ENCODE measurements around the gene PRAC1.

PRAC1 gene

DNA sequence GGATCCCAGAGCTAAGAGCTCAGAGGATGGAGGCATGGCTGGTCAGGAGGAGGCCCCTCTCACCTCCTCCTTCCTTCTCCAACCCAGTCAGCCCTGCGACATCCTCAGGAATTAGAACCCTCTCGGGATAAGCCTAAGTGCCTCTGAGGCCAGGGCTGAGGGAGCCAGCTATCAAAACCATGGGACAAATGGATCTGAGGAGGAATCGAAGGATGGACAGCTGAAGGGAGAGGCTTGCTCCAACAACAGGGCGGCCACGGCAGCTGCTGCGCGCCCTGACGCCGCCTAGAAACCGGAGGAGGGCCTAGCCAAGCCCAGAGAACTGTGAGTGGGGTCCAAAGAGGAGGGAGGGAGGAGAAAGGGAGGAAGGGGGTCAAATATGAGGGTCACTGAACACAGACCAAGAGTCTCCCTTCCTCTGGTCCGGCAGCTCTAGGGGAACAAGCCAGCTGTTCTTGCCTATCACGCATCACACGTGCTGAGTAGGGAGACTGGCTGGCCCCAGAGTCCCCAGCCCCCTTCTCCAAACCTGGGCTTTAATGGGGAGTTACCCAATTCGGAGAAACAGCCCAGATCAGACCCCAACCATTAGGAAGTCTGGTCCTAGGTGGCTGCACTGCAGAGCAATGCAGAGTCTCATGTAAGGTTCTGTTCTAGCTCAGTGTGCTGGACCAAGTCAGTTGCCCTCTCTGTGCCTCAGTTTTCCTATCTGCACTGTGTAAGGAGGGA lies 12.2 kb upstream of the PRAC1 start:
- TF ChIP-seq, protein P1, sequence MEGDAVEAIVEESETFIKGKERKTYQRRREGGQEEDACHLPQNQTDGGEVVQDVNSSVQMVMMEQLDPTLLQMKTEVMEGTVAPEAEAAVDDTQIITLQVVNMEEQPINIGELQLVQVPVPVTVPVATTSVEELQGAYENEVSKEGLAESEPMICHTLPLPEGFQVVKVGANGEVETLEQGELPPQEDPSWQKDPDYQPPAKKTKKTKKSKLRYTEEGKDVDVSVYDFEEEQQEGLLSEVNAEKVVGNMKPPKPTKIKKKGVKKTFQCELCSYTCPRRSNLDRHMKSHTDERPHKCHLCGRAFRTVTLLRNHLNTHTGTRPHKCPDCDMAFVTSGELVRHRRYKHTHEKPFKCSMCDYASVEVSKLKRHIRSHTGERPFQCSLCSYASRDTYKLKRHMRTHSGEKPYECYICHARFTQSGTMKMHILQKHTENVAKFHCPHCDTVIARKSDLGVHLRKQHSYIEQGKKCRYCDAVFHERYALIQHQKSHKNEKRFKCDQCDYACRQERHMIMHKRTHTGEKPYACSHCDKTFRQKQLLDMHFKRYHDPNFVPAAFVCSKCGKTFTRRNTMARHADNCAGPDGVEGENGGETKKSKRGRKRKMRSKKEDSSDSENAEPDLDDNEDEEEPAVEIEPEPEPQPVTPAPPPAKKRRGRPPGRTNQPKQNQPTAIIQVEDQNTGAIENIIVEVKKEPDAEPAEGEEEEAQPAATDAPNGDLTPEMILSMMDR (conservative IDR thresholded peaks at IDR 0.05) = no peak
- peak overlapping the region; percentile 100 for H3K27ac ChIP-seq

DNA sequence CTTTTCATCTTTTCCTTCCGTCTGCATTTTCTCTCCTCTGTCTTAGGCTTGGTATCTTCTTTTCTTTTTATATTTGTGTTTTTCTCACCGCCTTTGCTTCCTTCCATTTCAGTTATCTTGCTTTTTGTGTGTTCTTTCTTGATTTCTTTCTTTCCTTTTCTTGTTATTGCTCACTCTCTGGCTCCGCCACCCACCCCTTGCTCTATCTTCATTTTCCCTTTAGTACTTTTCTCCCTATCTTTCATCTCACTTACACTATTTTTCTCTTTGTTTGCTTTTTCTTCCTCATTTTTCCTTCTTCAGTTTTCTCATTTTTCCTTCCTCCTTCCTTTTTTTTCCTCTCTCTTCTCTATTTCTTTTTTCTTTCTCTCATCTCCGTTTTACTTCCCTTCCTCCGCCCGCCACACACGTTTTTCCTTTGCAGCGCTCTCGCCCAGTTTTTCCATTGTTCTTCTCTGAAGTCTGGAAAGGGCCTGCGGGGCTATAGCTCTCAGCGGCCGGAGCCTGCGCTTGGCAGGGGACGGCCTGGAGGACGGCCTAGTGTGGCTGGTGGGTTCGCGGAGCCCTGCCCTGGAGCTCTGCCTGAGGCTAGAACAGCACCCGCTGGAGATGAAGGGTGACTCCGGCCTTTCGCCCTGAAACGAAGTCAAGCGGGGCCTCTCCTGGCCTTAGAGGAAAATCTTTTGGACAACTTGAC lies 11.5 kb upstream of the PRAC1 start:
- TF ChIP-seq, protein P1 (conservative IDR thresholded peaks at IDR 0.05) = no peak
- H3K27ac ChIP-seq = peak overlapping the region; percentile 100

DNA sequence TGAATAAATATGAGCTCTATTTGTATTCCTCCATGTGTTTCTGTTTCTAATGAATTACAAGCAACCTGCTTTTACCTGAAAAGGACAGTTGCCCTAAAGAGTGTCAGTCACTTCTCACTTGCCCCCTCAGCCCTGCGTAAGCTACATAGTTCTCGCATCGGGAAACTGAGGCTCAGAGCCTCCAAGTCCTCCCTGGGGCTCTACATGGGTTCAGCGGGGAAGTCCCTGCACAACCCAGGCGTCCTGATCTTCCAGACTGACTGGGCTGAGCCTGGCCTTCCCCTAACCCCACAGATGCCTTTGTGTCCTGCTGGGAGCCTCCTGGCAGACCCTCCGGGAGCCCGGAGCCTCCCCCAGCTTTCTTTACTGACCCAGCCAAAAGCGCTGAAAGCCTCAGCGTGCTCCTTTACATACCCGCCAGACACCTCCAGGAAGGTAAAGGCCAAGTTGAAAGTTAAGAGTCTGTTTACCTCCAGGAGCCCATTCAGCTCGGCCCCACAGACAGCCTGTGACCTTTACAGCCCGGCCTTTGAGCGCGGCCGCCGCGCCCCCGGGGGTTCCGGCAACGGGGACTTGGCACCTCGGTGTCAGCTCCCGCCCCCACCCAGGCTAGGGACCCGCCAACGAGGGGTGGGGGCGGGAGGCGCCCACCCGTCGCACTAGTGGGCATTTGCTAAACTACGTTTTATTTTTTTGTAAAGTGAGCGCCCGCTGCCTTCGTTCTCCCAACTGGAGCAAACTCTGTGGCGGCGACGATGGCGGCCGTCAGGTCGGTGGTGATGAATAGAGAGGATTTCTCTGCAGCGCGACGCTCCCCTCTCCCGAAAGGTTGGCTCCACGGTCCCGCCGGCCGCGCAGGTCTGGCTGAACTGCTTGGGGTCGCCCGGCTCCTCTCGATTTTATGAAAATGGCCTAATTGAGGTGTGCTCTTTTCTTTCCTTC lies 10.6 kb upstream of the PRAC1 start:
- TF ChIP-seq, protein P1 (conservative IDR thresholded peaks at IDR 0.05) = no peak
- peak overlapping the region; percentile 100 for H3K27ac ChIP-seq

DNA sequence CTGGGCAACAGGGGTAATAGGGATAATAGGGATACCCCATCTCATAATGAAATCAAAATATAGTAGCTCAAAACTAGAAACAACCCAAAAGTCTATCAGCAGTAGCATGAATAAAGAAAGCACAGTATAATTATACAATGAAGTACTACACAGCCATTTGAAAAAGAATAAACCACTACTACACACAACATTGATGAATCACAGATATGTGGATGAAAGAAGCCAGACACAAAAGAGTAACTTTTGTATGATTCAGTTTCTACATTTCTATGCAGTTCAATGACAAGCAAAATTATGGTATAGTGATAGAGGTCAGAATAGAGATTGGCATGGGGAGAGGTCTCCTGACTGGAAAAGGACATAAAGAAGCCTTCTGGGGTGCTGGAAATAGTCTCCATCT lies 9.0 kb upstream of the PRAC1 start:
- TF ChIP-seq, protein P1 (conservative IDR thresholded peaks at IDR 0.05) = no peak
- H3K27ac ChIP-seq = peak overlapping the region; percentile 100

DNA sequence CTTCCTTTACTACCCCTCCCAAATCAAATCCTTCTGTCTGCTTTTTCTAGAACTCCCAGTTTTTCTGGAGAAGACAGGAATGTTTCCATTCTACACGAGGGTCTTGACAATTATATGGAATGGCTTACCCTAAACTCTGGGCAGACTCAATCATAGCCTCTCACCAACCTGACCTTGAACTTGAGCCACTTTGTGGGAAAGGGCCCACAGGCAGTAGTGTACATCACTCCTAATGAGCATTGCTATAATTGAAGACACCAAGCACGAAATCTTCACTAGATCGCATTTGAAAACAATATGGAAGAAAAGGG lies 7.9 kb upstream of the PRAC1 start:
- peak overlapping the region; percentile 100 for H3K27ac ChIP-seq
- TF ChIP-seq, protein P1 (conservative IDR thresholded peaks at IDR 0.05) = no peak

DNA sequence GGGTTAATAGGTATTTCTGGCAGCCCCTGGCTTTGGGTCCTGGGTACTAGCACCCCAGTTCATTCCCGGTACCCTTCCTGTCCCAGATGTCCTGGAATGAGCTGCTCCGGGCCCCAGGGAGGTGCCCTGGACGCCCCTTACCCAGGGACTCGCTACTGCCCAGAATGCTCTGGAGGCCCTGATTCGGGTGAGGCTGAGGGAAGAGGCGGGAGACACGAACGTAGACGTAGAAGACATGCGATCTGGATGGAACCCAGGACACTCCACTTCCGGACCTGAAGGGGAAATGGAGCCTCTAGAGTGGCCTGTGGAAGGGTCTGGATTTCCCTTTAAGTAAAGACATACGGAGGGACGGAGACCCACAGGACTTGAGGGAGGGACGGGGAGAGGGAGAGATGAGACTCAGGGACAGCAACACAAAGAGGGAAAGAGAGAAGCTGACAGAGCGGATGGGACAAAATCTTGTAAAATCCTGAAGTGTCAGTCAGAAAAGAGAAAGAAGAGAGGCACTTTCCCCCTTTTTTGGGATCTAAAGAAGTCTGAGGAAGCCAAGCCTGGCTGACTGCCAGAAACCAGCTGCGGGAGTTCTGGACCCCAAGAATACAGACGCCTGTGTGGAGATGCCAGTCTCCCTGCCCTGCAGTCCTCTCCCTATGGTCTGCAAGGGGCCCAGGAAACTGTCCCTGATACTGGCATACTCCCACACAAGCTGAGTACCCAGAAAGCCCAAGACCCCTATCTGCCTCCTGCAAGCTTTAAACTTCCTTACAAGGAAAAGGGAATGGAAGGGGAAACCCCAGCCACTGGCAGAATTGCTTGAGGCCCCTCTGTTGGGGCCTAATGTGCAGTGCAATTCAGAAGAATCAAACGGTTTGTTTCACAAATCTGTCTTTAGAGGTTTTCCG lies 7.3 kb upstream of the PRAC1 start:
- peak overlapping the region; percentile 100 for H3K27ac ChIP-seq
- TF ChIP-seq, protein P1 (conservative IDR thresholded peaks at IDR 0.05) = no peak

Data from VCaP (cell line).